HG02870 (cell line): ENCODE measurements around the gene RAPGEF4.

Experiments
- ATAC-seq: cut with Tn5 transposase; IDR thresholded peaks from one replicate; pipeline ENCODE4 v1.9.1; 2021; ENCODE audit warnings: mild to moderate bottlenecking, moderate library complexity; ENCODE audit not compliant: unreplicated experiment

Gene RAPGEF4

DNA sequence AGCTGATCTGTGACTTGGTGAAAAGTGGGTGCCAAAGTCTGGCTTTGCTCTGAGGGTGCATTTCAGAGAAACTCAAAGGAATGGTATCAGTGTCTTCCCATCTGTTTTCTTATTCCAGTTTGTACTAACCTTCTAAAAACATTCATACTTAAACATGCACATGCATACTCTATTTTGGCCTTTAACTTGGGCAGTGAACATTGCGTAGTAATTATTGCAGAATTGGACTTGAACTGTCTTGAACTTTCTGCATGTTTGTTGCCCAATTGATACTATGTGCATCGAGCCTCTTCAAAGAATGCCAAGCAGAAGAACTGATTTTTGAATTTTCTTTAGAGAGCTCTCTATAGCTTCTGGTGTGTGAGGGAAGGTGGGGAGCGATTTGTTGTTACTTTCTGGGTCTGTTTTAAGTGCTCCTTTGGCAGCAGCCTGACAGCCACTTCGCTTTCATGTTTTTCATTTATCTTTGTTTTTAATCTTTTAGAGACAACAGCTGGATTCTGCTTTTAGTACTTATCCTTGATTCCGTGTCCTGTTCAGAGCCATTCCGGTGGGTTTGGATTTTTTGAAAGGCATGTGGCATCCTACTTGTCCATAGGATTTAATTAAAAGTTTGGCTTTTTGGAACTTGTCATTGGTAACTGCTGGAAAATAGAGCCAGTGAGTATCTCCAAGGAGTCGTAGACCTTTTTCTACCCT is 159.2 kb downstream of the RAPGEF4 start:
- ATAC-seq: no peak

DNA sequence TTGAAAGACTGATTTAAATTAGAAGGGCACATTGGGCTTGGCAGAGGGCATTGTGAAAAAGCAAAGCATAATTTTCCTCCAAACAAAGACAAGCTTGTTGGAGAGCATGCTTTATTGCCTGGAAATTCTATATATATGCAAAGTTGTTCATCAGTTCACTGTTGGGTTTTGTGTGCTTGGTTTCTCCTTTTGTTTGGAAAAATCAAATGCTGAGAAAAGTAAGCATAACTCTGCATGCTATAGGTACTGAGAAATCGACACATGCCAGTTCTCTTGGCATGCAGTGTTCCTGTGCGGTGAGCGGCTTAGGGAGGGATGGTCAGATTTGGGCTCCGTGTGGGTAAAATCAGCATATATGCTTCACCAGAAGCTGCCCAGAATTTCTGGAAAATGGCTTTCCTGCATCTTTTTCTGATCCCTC is 161.0 kb downstream of the RAPGEF4 start:
- ATAC-seq: no peak

DNA sequence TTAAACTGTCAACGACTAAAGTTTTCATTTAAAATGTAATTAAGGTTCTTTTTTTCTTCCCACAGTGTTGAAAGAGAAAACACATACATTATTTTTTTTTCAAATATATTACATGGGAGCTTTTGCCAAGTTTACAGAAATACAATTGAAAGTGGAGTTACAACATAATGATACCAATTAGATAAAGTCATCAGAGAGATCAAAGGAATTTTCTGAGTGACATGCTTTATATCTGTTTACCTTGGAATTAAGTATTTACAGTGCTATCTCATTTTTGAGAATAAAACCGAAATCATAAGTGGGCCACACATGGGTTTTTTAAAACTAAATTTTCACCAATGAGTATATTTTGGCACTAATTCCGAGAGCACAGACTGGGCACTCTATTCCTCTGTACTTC is 165.2 kb downstream of the RAPGEF4 start:
- ATAC-seq: no peak

DNA sequence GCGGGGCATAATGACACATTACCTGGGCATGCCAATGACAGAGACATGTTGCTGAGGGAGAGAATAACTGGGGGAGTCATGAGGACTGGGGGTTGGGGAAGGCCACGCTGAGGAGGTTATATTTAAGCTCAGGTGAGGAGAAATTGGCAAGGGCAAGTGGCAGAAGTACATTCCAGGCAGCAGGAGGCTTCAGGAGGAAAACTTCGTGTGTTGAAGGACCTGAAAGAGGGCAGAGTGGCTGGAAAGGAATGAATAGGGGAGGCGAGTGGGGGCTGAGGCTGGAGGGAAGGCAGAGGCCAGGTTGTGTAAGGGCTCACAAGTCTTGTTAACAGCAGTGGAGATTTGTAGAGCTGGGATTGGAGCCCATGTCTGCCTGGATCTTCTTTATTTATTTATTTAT is 166.3 kb downstream of the RAPGEF4 start:
- ATAC-seq: no peak

DNA sequence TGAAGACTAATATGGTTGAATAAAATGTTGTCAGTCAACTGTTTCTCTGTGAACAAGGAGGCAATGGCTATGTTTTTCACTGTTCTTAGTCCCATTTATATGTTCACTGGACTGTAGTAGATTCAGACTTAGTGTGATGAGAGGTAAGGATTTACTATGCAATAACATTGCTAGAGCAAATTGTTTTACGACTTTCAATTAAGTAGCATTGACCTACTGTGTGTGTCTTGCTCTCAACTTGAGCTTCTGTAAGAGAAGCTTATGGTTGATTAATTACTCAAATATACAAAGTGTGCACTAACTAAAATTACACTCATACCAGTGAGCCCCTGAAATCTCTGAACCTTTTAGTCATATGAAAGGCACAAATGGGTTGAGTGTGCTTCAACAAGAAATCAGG is 168.6 kb downstream of the RAPGEF4 start:
- no peak for ATAC-seq

DNA sequence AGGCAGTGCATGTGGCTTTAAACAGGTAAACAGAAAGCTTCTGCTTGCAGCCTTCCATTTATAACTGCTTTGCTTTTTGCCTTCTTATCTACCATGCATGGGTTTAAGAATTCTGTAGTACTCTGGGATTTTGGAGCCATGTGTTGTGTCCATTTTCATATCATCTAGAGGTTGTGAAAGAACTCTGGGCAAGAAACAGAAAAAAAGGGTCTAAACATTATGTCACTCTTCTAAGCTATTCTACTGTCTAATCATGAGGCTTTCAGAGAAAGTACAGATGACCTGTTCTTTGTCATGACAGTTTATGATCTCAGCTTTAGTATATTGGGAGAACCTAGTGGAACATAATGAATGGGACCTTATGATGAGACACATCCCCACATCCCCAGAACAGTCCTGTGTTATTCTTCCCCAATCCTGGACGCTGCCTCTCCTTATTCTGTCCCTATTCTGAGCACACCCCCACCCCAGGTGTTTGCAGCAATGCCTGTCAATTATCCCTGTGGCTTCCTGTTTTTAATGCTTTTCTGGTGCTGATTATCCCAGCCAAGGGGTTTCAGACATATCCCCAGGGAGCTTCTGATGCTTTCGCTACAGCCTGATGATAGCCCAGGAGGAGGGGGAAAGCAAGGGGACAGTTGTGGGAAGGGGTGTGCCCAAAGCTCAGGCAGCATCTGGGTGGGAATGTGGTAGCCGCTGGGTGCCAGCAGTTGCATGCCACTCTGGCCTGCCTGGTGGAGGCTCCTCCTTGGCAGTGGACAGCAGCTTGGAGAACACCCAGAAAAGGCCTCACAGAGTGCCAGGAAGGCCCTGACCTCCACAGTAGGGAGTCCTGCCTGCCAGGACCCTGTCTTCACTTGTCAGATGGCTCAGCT is 170.5 kb downstream of the RAPGEF4 start:
- ATAC-seq: no peak

DNA sequence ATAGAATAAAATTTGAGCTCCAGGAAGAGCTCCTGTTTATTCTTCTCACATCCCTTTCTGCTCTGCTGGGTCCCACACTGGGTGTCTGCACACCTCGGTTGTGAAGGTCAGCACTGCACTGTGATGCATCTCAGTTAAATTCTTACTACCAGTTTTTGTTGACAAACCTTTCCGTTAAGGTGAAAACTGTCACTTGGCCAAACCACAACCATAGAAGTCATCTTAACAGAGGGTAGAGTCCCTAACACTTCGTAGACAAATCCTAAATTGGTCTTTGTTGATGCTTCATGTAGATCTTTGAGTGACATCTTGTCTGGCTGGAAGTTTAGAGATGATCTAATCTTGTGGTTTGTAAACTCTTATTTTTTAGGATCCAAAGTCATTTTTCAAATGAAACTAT is 172.6 kb downstream of the RAPGEF4 start:
- peak; percentile 62 for ATAC-seq

DNA sequence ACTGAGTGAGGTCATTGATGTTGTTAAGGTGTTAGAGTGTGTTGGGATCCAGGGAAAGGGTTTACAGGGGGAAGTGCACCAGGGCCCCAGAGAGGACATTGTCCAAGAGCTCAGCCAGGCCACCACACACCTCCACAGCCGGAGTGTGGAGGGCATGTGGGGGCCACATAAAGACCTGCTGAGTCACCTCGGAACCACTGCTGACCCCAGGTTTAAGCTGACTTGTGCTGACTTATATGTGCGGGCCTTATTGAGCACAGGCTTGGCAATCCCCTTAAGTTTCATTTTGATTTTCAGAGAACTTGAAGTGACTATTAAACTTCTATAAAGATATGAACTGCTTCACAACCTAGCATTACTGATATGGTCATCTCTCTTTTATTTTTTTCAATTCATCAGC is 173.8 kb downstream of the RAPGEF4 start:
- peak; percentile 63 for ATAC-seq

DNA sequence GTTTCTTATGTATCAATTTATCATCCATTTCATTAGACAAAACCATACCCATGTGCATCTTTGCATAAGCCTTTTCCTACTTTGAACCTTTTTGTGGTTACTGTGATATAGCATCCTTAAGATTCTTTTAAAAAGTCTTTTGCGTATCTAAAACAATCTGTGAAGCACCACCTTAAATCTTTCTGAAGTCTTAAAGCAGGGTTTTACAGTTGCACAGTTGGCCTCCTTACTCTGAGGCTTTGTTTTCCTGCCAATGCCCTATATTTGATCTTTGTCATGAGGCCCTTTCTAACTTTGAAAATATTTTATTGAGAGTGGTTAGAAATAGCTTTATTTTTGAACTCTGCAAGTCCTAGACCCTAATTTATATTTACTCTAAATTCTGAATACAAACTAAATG is 176.6 kb downstream of the RAPGEF4 start:
- ATAC-seq: no peak

DNA sequence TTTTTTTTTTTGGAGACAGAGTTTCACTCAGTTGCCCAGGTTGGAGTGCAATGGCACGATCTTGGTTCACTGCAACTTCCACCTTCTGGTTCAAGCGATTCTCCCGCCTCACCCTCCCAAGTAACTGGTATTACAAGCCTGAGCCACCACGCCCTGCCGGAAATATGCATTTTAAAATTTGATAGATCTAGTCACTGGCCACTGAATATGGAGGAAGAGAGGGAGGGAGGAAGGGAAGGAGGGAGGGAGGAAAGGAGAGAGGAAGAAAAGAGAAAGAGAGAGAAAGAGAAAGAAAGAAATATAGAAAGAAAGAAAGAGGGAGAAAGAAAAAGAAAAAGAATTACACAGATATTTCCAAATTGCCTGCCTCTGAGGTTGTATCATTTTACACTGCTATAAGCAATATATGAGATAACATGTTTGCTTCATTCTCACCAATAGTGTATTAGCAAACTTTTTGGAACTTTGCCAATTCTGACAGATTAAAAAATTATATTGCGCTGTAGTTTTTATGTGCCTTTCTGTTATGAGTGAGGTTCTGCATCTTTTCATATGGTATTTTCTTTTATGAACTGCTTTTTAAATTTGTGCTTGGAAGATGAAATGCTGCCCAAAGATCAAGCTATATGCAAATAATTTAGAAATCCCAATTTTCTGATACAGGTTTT is 178.8 kb downstream of the RAPGEF4 start:
- no peak for ATAC-seq

DNA sequence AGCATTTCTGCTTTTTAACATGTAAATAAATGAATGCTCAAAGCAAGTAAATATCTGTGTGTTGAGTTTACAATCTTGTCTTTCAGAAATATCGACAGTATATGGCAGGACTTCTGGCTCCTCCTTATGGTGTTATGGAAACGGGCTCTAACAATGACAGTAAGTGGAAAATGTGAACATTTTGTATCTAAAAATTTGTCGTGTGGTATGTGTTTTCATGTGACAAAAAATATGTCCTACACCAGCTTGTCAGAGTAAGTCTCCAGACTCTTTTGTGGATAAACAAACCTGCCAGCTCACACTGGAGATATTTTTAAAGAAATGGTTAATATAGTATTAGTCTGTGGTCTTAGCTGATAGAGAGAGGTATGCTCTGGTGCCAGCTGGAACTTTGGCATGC is 182.1 kb downstream of the RAPGEF4 start:
- no peak for ATAC-seq

DNA sequence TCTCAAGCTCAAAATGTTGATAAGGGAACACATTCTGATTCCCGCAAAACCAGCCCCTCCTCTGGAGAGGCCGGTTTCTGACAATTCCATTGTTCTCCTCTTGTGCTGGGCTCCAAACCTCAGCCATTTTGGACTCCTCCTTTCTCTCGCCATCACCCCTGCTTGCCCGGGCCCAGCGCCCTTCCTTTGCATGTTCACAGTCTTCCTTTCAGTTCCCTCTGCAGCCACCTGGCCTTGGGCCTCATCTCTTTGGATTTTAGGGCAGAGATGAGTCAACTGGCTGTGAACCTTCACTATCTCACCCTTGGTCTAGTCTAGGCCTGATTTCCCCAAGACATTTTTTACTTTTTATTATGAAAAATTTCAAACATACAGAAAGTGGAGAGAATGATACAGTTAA is 184.1 kb downstream of the RAPGEF4 start:
- ATAC-seq: peak; percentile 80

DNA sequence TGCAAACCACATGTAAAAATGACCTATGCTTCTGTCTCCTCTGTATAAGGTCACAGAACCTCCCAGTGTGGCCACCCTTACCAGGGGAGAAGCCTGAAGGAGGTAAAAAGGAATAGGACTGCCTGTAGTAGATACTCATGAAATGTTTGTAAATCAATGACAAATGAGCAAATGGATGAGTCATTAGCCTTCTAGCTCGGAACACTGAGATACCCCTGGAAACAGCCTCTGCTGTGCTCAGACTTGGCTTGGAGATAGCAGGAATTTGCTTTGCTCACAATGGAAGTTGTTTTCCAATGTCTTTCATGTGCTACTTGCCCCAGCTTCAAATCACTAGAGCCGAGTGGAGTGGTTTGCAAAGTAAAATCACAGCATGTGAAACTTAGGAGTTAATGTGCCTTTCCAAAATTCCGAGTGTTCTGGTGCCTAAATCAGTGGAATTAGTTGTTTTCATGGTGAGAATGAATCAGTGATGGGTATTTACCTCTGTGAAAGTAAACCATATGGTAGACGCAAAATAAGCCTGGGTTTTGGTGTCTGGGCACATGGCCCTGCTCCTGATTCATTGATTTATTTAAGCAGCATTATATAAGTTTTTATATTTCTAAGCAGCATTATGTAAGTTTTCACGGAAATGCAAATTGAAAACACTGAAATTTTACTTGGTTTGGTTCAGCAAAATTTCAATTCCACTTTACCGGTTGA is 186.0 kb downstream of the RAPGEF4 start:
- no peak for ATAC-seq

DNA sequence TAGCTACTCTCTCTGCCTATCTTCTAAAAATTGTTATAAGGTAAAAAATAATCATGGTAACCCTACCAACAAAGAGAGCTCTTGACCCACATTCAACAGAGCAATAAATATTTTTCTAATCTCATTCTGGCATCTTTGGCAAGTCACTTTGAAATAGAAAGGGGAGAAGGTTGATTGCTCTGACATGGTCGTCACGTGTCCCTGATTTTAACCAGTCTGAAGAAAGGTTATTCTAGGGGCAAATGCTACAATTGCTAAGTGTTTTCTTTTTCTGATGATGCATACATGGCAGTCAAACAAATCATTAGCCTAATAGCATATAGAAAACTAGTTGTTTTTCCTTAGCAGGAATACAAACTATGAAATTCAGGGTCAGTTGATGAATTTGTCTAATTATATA is 186.7 kb downstream of the RAPGEF4 start:
- ATAC-seq: no peak

DNA sequence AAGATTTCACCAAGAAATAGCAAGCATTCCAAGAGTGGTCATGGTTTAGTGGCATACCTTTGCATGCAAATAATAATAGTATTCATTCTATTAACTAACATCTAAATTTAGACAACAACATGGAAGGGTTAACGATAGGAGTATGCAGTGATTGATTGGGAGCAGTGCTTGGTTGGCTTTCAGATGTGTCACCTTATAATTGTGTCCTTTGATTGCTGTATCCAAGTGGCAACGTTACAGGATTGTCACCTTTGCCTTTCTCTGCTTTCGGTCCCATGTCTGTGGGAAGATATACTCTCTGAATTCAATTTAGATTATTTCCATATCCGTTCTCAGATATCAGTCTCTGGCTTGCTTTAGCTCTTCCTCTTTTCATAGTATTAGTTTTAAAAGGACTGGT is 187.2 kb downstream of the RAPGEF4 start:
- ATAC-seq: no peak

DNA sequence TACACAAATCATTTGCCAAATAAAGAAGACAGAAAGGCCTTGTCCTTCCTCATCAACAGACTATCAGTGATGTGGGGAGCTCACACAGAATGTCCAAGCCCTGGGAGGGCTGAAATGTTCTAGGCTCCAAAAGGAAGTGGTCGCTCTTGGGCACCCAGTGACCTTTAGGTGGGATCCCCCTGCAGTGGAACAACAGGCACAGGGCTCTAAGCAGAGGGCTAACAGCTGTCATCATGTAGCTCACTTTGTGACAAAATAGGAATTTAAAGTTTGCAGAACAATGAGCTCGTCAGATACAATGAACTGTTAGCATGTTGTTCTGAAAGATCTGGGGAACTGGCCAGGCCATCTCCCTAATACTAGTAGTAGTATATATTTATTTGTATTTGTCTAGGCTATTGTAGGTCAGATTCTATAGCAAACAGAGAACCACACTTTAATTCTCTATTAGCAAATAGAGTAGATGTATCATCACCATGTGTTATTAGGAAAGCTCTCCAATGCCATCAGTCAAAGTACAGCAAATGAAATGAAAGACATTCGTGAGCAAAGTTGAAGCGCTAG is 188.5 kb downstream of the RAPGEF4 start:
- ATAC-seq: no peak

DNA sequence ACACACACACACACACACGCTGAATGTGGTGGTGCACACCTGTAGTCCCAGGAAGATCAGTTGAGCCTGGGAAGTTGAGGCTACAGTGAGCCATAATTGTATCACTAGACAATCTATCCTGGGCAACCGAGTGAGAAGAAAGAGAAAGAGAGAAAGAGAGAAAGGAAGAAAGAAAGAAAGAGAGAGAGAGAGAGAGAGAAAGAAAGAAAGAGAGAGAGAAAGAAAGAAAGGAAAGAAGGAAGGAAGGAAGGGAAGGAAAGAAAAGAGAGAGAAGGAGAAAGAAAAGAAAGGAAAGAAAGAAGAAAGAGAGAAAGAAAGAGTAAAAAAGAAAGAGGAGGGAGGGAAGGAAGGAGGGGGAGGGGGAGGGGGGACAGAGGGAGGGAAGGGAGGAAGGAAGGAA is 190.0 kb downstream of the RAPGEF4 start:
- ATAC-seq: no peak

DNA sequence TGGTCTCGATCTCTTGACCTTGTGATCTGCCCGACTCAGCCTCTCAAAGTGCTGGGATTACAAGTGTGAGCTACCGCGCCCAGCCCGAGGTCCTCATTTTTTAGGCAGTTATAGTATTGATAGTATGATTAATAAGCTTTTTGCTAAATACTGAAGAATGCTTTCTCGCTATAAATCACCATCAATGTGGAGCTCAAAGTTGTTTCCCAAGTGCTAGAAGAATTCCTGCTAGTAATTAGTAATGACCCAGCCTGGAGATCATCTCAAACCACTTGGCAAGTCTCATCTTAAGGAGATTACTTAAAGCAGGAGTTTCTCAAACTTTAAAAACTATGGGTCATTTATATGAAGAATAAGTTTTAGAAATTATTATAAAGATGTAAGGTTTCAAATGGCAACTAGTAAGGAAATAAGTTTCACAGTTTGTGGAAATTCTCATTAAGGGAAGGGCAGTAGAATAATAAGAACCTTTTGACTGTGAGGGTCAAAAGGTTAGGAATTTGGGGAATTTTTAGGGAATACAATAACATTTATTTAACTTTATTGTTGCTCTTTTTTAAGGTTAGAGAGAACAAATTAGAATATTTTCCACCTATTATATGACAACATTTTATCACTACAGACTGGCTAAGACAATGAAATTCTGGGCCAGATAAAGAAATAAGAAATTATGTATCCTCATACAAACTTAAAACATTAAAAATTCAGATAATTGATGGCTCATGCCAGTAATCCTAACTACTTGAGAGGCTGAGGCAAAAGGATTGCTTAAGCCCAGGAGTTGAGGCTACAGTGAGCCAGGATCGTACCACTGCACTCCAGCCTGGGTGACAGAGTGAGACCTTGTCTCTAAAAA is 191.4 kb downstream of the RAPGEF4 start:
- ATAC-seq: no peak

DNA sequence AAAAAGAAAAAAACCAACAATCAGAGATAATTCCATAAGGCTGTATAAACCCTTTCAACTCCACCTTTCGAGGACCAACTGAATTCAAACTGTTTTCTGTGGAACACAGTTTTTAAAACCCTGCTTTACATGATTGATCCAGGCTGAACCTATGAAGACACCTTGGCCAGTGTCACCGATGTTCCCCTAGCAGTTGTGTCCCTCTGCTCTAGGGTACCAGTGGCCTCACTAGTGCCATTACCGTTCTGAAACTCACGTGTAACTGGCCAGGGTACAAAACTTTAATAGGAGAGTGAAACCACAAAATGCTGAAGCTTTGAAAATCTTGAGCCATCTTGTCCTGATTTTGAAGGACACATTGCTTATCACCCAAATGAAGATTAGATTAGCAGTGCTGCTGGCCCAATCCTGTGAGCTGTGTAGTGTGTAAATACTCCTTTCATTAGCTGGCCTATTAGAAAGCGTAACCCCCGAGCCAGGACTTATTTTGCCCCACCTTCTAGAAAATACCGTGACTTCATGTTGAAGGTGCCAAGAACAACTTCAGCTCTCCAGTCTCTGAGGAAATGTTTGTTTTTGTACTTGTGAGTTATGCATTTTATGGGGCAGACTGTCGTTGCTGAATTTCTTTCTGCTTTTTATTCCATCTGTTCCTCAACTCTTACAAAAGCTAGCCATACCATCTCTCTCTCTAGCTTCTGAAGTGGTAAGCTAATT is 192.2 kb downstream of the RAPGEF4 start:
- ATAC-seq: no peak
